Measurements from ENCODE around the gene PRDM5. TPM values are rescaled to one million over a fixed set of nuclear protein-coding genes. Genes with fewer than 3 reads are reported as not detected.

PRDM5 gene
- total and polyA plus RNA-seq, 2 of the 13 experiments (the other 11 are each of a cell fraction or from before 2014, with no cell fraction given) = not detected

GRCh38 chr4:120821029-120821428, 101.5 kb downstream of the PRDM5 start:
- ChIA-PET POLR2A (no interaction called here), CTCF (ENCODE audit: low intra/inter-chr PET ratio, low total read pairs) (no interaction called here)
- Histone ChIP-seq H2AFZ (ENCODE audit: low read length) (no peak overlapping the region), H3K79me2 (ENCODE audit: insufficient read depth, low read length) (no peaks in the 10 kb centered on the region), H3K27ac (ENCODE audit: extremely low read length, insufficient read depth, low read length) (no peak overlapping the region), H3K27me3 (ENCODE audit: control insufficient read depth in 1 of 2, insufficient read depth in 2 of 2, low read length in 2 of 2) (no peaks in the 10 kb centered on the region), H3K36me3 (replicated peaks in 1 of 2; ENCODE audit: control insufficient read depth in 1 of 2, insufficient read depth in 2 of 2, low read length in 2 of 2) (no peaks in the 10 kb centered on the region), H3K4me1 (ENCODE audit: insufficient read depth, low read length) (no peaks in the 10 kb centered on the region), H3K4me2 (ENCODE audit: low read depth, low read length) (no peak overlapping the region), H3K9me3 (ENCODE audit: low read length) (no peaks in the 10 kb centered on the region), H4K20me1 (ENCODE audit: insufficient read depth, low read length) (no peaks in the 10 kb centered on the region), H3K9ac (ENCODE audit: insufficient read depth, low read depth, low read length) (no peak overlapping the region), H3K4me3 (replicated peaks in 1 of 3; ENCODE audit: insufficient read depth in 1 of 3, low read depth in 2 of 3, low read length in 3 of 3) (no peak overlapping the region)
- in situ Hi-C loops (cut with HindIII; ENCODE audit: extremely low pct_ligation_motif_present, low pct_unique_long_range_greater_than_20kb) = no loop called here
- ATAC-seq (no peak), DNase-seq (ENCODE audit: low spot score) (no peak), FAIRE-seq (no peak)
- BruUV-seq (replicated peaks) = no TSS peak
- WGBS (ENCODE audit: low lambda C conversion rate) = under 1% methylated on average over 3 of the region's 3 CpGs
- intact Hi-C loops (cut with micrococcal nuclease; ENCODE audit: unreplicated experiment) = no loop called here
- TF ChIP-seq ZNF326 (CRISPR knock-in tag; IDR thresholded peaks at IDR 0.05; ENCODE audit: borderline replicate concordance) (no peak), ZNF343 (CRISPR knock-in tag; IDR thresholded peaks at IDR 0.05) (no peak), SRSF9 (IDR thresholded peaks at IDR 0.05; ENCODE audit: borderline replicate concordance, insufficient read depth, low read depth, low read length, poor library complexity, severe bottlenecking) (no peak), GPBP1L1 (CRISPR knock-in tag; IDR thresholded peaks at IDR 0.05) (no peak), TFAP4 (IDR thresholded peaks at IDR 0.05; ENCODE audit: borderline replicate concordance, low read depth) (no peak), MTF1 (CRISPR knock-in tag; IDR thresholded peaks at IDR 0.05) (no peak), SMYD3 (CRISPR knock-in tag; IDR thresholded peaks at IDR 0.05) (no peak), ZNF225 (CRISPR knock-in tag; IDR thresholded peaks at IDR 0.05) (no peak), ETS1 (CRISPR knock-in tag; IDR thresholded peaks at IDR 0.05) (no peak), ZBTB44 (CRISPR knock-in tag; IDR thresholded peaks at IDR 0.05) (no peak), YEATS2 (CRISPR knock-in tag; IDR thresholded peaks at IDR 0.05; ENCODE audit: borderline replicate concordance) (no peak), PHF5A (CRISPR knock-in tag; IDR thresholded peaks at IDR 0.05; ENCODE audit: low read depth, unreplicated experiment) (no peak), ZNF441 (CRISPR knock-in tag; IDR thresholded peaks at IDR 0.05; ENCODE audit: borderline replicate concordance) (no peak), ZNF276 (CRISPR knock-in tag; IDR thresholded peaks at IDR 0.05; ENCODE audit: low read depth) (no peak), ZIK1 (CRISPR knock-in tag; IDR thresholded peaks at IDR 0.05; ENCODE audit: borderline replicate concordance, low read depth) (no peak), ZNF3 (CRISPR knock-in tag; IDR thresholded peaks at IDR 0.05) (no peak), CREB3 (CRISPR knock-in tag; IDR thresholded peaks at IDR 0.05) (no peak), ZNF615 (CRISPR knock-in tag; IDR thresholded peaks at IDR 0.05; ENCODE audit: borderline replicate concordance) (no peak)
